NCI-H187 (cell line): ENCODE measurements around the gene PLA2G6.

Source experiments
- DNase-seq, 2 experiments: peaks; one replicate each; lab custom pipeline; 2025; lab: John Stamatoyannopoulos, UW

Gene PLA2G6

GRCh38 chr22:38109371-38110001 is 72.1 kb downstream of the PLA2G6 start:
- no peak for DNase-seq

- no peak for DNase-seq
These were observed 72.9 kb downstream of the PLA2G6 start for GRCh38 chr22:38108561-38109319.

- DNase-seq = no peak
These were observed 73.7 kb downstream of the PLA2G6 start for GRCh38 chr22:38107692-38108515.

GRCh38 chr22:38106814-38107578 is 74.6 kb downstream of the PLA2G6 start:
- DNase-seq = no peak

GRCh38 chr22:38104084-38104483 is 77.5 kb downstream of the PLA2G6 start:
- no peak for DNase-seq

- DNase-seq = no peak
These were observed 78.0 kb downstream of the PLA2G6 start for GRCh38 chr22:38103641-38104040.

- DNase-seq = no peak
These were observed 83.0 kb downstream of the PLA2G6 start for GRCh38 chr22:38098410-38099249.

- no peak for DNase-seq
These were observed 83.8 kb downstream of the PLA2G6 start for GRCh38 chr22:38097557-38098409.

GRCh38 chr22:38097058-38097457 is 84.6 kb downstream of the PLA2G6 start:
- DNase-seq = no peak

GRCh38 chr22:38089474-38089851 is 92.2 kb downstream of the PLA2G6 start:
- DNase-seq = no peak

GRCh38 chr22:38088629-38089473 is 92.8 kb downstream of the PLA2G6 start:
- no peak for DNase-seq

GRCh38 chr22:38087855-38088254 is 93.8 kb downstream of the PLA2G6 start:
- no peak for DNase-seq

GRCh38 chr22:38086942-38087341 is 94.7 kb downstream of the PLA2G6 start:
- no peak for DNase-seq

- DNase-seq = no peak
These were observed 95.4 kb downstream of the PLA2G6 start for GRCh38 chr22:38086001-38086845.

- no peak for DNase-seq
These were observed 96.1 kb downstream of the PLA2G6 start for GRCh38 chr22:38085501-38085900.

- no peak for DNase-seq
These were observed 96.6 kb downstream of the PLA2G6 start for GRCh38 chr22:38085056-38085455.

GRCh38 chr22:38083931-38084631 is 97.5 kb downstream of the PLA2G6 start, which contains the start of gene SLC16A8:
TSS of gene SLC16A8 (minus strand) at chr22:38084184. CDS start at chr22:38082873, 1,311 bp downstream.
- no peak for DNase-seq
